Activated B cell treated with CpG ODN at 0.5 μM for 24 hours (primary cell): Measurements from ENCODE around the gene ECT2. TPM values are rescaled to one million over a fixed set of nuclear protein-coding genes. Genes with fewer than 3 reads are reported as not detected.

ENCODE experiments used
- ATAC-seq: fragments of 200-7000 bp; cut with Tn5 transposase; one replicate; pipeline ENCODE4 v1.10.0; 2021; ENCODE audit warnings: low read depth, mild to moderate bottlenecking, moderate library complexity
- CTCF ChIA-PET: fragments of 350-600 bp; sonication (Branson Sonifier 250); formaldehyde crosslinking; loops from one replicate; lab custom pipeline; 2021; ENCODE audit warnings: antibody characterized with exemption; lab: Charles Lee
- POLR2A ChIA-PET: fragments of 350-600 bp; sonication (Branson Sonifier 250); formaldehyde crosslinking; loops from one replicate; lab custom pipeline; 2021; ENCODE audit warnings: antibody characterized with exemption; lab: Charles Lee
- DNase-seq: peaks from one replicate; pipeline ENCODE4 v3.0.0; 2022
- H3K27ac Mint-ChIP-seq: one replicate; pipeline ENCODE4 v1.8.0; 2020; ENCODE audit warnings: mixed read lengths
- H3K27me3 Mint-ChIP-seq: one replicate; pipeline ENCODE4 v1.8.0; 2021; ENCODE audit warnings: mixed read lengths
- H3K36me3 Mint-ChIP-seq: one replicate; pipeline ENCODE4 v1.8.0; 2021; ENCODE audit warnings: low read depth, mixed read lengths
- H3K4me1 Mint-ChIP-seq: one replicate; pipeline ENCODE4 v1.8.0; 2021; ENCODE audit warnings: mixed read lengths
- H3K4me3 Mint-ChIP-seq: one replicate; pipeline ENCODE4 v1.8.0; 2020; ENCODE audit warnings: mild to moderate bottlenecking, mixed read lengths
- H3K9me3 Mint-ChIP-seq: one replicate; pipeline ENCODE4 v1.8.0; 2020; ENCODE audit warnings: mixed read lengths
- CTCF ChIP-seq: fragments of 200-600 bp; IDR thresholded peaks from one replicate; pipeline ENCODE4 v1.8.0; 2022; ENCODE audit warnings: antibody characterized with exemption, mild to moderate bottlenecking
- intact Hi-C: fragments of 100-400 bp; cut with micrococcal nuclease; formaldehyde crosslinking; loops from one replicate; pipeline ENCODE4 v1.15.1; 2024
- total RNA-seq: library from RNA; stranded (reverse); gene quantifications from 2 replicates; pipeline ENCODE4 v1.2.3, GENCODE V29; 2022

ECT2 gene
- total RNA-seq, 1 donor from 2014 or later = 6.3 TPM

- no peaks in the 10 kb centered on the region for H3K4me1 Mint-ChIP-seq
- POLR2A ChIA-PET = no interaction called here
- peaks cover 18% of the 10 kb centered on the region for H3K36me3 Mint-ChIP-seq
These were observed 25.7 kb downstream of the ECT2 start for GRCh38 chr3:172776049-172776717.

DNA sequence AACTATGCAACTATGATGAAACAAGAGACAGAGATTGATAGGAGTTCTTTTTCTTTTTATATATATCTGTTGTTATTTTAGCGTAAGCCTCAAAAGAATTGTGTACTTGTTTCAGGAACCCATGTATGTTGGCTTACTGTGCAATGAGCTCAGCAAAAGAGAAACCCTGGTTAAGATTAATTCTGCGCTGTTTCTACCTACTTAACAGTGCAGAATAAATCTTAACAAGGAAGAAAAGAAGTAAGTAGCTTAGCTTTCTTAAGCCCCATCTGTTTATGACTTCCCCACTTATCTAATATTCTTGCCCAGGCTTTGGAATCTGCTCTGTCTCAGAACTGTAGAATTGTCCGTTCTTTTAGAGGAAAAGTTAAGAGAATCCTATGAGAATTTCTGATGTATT is 27.4 kb downstream of the ECT2 start:
- Mint-ChIP-seq H3K4me3 (no peak overlapping the region), H3K27ac (no peak overlapping the region), H3K36me3 (peaks cover 18% of the 10 kb centered on the region), H3K27me3 (no peaks in the 10 kb centered on the region), H3K9me3 (no peaks in the 10 kb centered on the region), H3K4me1 (no peaks in the 10 kb centered on the region)
- DNase-seq (no peak), ATAC-seq (no peak)
- ChIA-PET POLR2A (no interaction called here), CTCF (no interaction called here)
- intact Hi-C loops = no loop called here
- TF ChIP-seq CTCF = no peak

More at GRCh38 chr3:172776049-172776717, 25.7 kb downstream of the ECT2 start:
- DNase-seq (no peak), ATAC-seq (no peak)
- no peak for TF ChIP-seq CTCF
- Mint-ChIP-seq H3K9me3 (no peaks in the 10 kb centered on the region), H3K27me3 (no peaks in the 10 kb centered on the region), H3K4me3 (no peak overlapping the region), H3K27ac (no peak overlapping the region)
- CTCF ChIA-PET = no interaction called here
- intact Hi-C loops = no loop called here

- Mint-ChIP-seq H3K4me1 (no peaks in the 10 kb centered on the region), H3K27ac (no peak overlapping the region), H3K4me3 (no peak overlapping the region), H3K9me3 (no peaks in the 10 kb centered on the region), H3K36me3 (peaks cover 9% of the 10 kb centered on the region), H3K27me3 (no peaks in the 10 kb centered on the region)
- no peak for ATAC-seq
- TF ChIP-seq CTCF = no peak
- CTCF ChIA-PET = no interaction called here
- POLR2A ChIA-PET = no interaction called here
- intact Hi-C loops = no loop called here
- DNase-seq = no peak
These were observed 31.7 kb downstream of the ECT2 start for GRCh38 chr3:172782235-172782634.

DNA sequence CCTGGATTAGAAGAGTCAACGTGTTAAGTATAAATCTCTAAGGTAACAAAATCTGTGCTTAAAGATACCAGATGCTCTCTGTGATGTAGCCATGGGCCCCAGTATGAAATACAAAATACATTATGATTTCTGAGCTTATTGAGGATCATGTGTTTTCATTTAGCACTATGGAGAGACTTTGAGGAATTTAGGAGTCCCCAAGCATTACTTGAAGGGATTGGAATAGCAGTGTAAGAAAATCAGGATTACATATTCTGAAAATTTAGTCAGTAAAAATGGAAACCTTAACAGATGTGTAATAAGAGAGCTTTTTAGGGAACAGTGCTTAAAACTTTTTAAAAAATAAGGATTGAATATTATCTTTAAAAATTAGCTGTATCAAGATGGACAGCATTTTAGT is 35.5 kb downstream of the ECT2 start:
- Mint-ChIP-seq H3K36me3 (peaks cover 9% of the 10 kb centered on the region), H3K27me3 (no peaks in the 10 kb centered on the region), H3K9me3 (no peaks in the 10 kb centered on the region), H3K27ac (no peak overlapping the region), H3K4me1 (no peaks in the 10 kb centered on the region), H3K4me3 (no peak overlapping the region)
- no peak for TF ChIP-seq CTCF
- intact Hi-C loops = no loop called here
- ATAC-seq (no peak), DNase-seq (no peak)
- ChIA-PET POLR2A (no interaction called here), CTCF (no interaction called here)

DNA sequence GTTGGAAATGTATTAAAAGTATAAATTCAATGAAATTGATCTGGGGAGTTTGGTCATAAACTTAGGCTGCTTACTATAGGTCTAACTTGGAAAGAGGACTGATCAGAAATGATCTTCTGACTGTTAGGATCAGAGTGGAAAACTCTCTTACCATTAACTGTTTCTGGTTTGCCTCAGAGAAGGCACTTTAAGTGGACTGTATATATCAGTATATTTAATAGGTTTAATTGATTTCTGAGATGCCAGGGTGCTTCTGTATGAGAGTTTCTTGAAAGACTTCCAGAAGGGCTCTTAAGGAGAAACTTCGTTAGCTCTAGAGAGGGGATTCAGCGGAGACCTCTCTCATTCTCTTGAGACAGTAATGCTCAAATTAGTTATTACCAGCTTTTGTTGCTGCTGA is 36.5 kb downstream of the ECT2 start:
- TF ChIP-seq CTCF = no peak
- no peaks in the 10 kb centered on the region for H3K27me3 Mint-ChIP-seq
- H3K36me3 Mint-ChIP-seq = peaks cover 9% of the 10 kb centered on the region
- H3K4me3 Mint-ChIP-seq = no peak overlapping the region
- ATAC-seq = no peak
- intact Hi-C loops = no loop called here
- ChIA-PET CTCF (interaction anchor here (0.5 kb wide), 1 partner anchor 22 kb away, joined by 3 read pairs; no protein-coding TSS in a partner anchor), POLR2A (no interaction called here)
- no peak for DNase-seq
- no peaks in the 10 kb centered on the region for H3K9me3 Mint-ChIP-seq
- no peaks in the 10 kb centered on the region for H3K4me1 Mint-ChIP-seq
- H3K27ac Mint-ChIP-seq = no peak overlapping the region
